ENCODE results near the gene MYO1B. TPM values are rescaled to one million over a fixed set of nuclear protein-coding genes. Genes with fewer than 3 reads are reported as not detected.

The MYO1B gene
- total RNA-seq, 1 experiment from 2014 or later = 43.6 TPM

DNA sequence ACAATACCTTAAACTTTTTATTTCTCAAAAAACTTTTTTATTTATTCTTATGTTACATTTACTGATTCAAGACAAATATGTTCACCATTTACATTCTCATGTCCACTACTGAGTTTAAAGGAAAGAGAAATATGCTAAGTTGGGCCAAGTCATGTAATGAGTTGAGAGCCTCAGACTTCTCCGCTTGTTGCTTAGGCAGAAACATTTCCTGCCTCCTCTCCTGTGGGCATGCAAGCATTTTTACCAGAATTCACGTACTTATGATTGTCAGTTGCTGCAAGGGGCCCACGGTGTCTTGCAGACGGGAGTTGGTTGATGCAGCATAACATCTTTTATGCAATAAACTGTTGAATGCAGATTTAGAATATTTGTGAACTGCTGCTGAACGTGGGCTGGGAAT is 51.8 kb downstream of the MYO1B start:
- Mint-ChIP-seq H3K27ac (no peak overlapping the region), H3K27me3 (ENCODE audit: low read depth) (no peaks in the 10 kb centered on the region), H3K9me3 (no peaks in the 10 kb centered on the region), H3K4me3 (no peak overlapping the region), H3K4me1 (peaks cover 14% of the 10 kb centered on the region), H3K36me3 (peaks cover 5% of the 10 kb centered on the region)
- DNase-seq (ENCODE audit: low spot score) (no peak), ATAC-seq (no peak)
- ChIA-PET CTCF (no interaction called here), POLR2A (no interaction called here)
- TF ChIP-seq SMAD3 (CRISPR knock-in tag; IDR thresholded peaks at IDR 0.05; ENCODE audit: borderline replicate concordance) = no peak
- TF ChIP-seq MYBL2 (CRISPR knock-in tag; IDR thresholded peaks at IDR 0.05) = no peak
- TF ChIP-seq, protein P1, sequence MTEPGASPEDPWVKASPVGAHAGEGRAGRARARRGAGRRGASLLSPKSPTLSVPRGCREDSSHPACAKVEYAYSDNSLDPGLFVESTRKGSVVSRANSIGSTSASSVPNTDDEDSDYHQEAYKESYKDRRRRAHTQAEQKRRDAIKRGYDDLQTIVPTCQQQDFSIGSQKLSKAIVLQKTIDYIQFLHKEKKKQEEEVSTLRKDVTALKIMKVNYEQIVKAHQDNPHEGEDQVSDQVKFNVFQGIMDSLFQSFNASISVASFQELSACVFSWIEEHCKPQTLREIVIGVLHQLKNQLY (CRISPR knock-in tag; IDR thresholded peaks at IDR 0.05) = no peak
- TF ChIP-seq JAZF1 (CRISPR knock-in tag; IDR thresholded peaks at IDR 0.05) = no peak
- TF ChIP-seq GTF2I (CRISPR knock-in tag; conservative IDR thresholded peaks at IDR 0.05) = no peak
- no peak for TF ChIP-seq ZNF121 (CRISPR knock-in tag; IDR thresholded peaks at IDR 0.05)
- TF ChIP-seq ZNF396 (CRISPR knock-in tag; IDR thresholded peaks at IDR 0.05; ENCODE audit: borderline replicate concordance) = no peak
- no peak for TF ChIP-seq SP1 (CRISPR knock-in tag; conservative IDR thresholded peaks at IDR 0.05)
- no peak for TF ChIP-seq NR1H2 (CRISPR knock-in tag; IDR thresholded peaks at IDR 0.05)
- TF ChIP-seq ZNF219 (CRISPR knock-in tag; IDR thresholded peaks at IDR 0.05; ENCODE audit: borderline replicate concordance) = no peak
- no peak for TF ChIP-seq ZNF263 (CRISPR knock-in tag; IDR thresholded peaks at IDR 0.05; ENCODE audit: low read depth)
- TF ChIP-seq ZNF423 (CRISPR knock-in tag; IDR thresholded peaks at IDR 0.05) = no peak
- no peak for TF ChIP-seq MXD4 (CRISPR knock-in tag; IDR thresholded peaks at IDR 0.05; ENCODE audit: borderline replicate concordance)
- no peak for TF ChIP-seq KAT7 (CRISPR knock-in tag; IDR thresholded peaks at IDR 0.05; ENCODE audit: borderline replicate concordance)
- no peak for TF ChIP-seq ZNF671 (CRISPR knock-in tag; IDR thresholded peaks at IDR 0.05)

DNA sequence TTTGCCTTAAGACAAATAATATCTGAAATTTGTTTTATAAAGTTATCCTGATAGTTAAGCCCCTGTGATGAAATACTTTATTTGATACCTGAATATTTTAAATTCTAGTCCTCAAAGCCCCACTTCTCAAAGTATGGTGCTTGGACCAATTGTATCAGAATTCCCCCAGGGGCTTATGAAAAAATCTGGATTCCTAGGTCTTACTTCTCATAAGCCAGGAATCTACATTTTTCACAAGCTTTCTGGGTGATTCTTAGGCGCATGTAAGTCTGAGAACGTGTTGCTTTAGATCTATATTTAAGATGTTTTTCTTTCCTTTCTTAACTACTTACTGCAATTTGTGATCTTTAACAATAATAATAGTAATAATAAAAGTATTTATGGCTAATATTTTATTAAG is 53.1 kb downstream of the MYO1B start:
- H3K27ac Mint-ChIP-seq = no peak overlapping the region
- ChIA-PET POLR2A (no interaction called here), CTCF (no interaction called here)
- H3K27me3 Mint-ChIP-seq (ENCODE audit: low read depth) = no peaks in the 10 kb centered on the region
- ATAC-seq (no peak), DNase-seq (ENCODE audit: low spot score) (no peak)
- H3K4me1 Mint-ChIP-seq = peaks cover 12% of the 10 kb centered on the region
- H3K9me3 Mint-ChIP-seq = no peaks in the 10 kb centered on the region
- H3K36me3 Mint-ChIP-seq = peaks cover 5% of the 10 kb centered on the region
- no peak overlapping the region for H3K4me3 Mint-ChIP-seq
- no peak for TF ChIP-seq JUN (CRISPR knock-in tag; IDR thresholded peaks at IDR 0.05)
- TF ChIP-seq E2F5 (CRISPR knock-in tag; IDR thresholded peaks at IDR 0.05) = no peak
- no peak for TF ChIP-seq ZMAT4 (CRISPR knock-in tag; IDR thresholded peaks at IDR 0.05)
- TF ChIP-seq, protein P2, sequence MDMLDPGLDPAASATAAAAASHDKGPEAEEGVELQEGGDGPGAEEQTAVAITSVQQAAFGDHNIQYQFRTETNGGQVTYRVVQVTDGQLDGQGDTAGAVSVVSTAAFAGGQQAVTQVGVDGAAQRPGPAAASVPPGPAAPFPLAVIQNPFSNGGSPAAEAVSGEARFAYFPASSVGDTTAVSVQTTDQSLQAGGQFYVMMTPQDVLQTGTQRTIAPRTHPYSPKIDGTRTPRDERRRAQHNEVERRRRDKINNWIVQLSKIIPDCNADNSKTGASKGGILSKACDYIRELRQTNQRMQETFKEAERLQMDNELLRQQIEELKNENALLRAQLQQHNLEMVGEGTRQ (CRISPR knock-in tag; IDR thresholded peaks at IDR 0.05) = no peak
- TF ChIP-seq ETV6 (CRISPR knock-in tag; IDR thresholded peaks at IDR 0.05) = no peak
- TF ChIP-seq NR2C2 (CRISPR knock-in tag; IDR thresholded peaks at IDR 0.05) = no peak
- TF ChIP-seq SOX15 (CRISPR knock-in tag; IDR thresholded peaks at IDR 0.05) = no peak
- no peak for TF ChIP-seq ZNF121 (CRISPR knock-in tag; IDR thresholded peaks at IDR 0.05)
- TF ChIP-seq RORB (CRISPR knock-in tag; IDR thresholded peaks at IDR 0.05) = no peak
- TF ChIP-seq, protein P3, sequence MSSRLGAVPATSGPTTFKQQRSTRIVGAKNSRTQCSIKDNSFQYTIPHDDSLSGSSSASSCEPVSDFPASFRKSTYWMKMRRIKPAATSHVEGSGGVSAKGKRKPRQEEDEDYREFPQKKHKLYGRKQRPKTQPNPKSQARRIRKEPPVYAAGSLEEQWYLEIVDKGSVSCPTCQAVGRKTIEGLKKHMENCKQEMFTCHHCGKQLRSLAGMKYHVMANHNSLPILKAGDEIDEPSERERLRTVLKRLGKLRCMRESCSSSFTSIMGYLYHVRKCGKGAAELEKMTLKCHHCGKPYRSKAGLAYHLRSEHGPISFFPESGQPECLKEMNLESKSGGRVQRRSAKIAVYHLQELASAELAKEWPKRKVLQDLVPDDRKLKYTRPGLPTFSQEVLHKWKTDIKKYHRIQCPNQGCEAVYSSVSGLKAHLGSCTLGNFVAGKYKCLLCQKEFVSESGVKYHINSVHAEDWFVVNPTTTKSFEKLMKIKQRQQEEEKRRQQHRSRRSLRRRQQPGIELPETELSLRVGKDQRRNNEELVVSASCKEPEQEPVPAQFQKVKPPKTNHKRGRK (CRISPR knock-in tag; IDR thresholded peaks at IDR 0.05; ENCODE audit: borderline replicate concordance) = no peak
- no peak for TF ChIP-seq AFF4 (CRISPR knock-in tag; IDR thresholded peaks at IDR 0.05; ENCODE audit: borderline replicate concordance)
- TF ChIP-seq SMAD3 (CRISPR knock-in tag; IDR thresholded peaks at IDR 0.05; ENCODE audit: borderline replicate concordance) = no peak
- TF ChIP-seq, protein P4, sequence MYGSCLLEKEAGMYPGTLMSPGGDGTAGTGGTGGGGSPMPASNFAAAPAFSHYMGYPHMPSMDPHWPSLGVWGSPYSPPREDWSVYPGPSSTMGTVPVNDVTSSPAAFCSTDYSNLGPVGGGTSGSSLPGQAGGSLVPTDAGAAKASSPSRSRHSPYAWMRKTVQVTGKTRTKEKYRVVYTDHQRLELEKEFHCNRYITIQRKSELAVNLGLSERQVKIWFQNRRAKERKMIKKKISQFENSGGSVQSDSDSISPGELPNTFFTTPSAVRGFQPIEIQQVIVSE (CRISPR knock-in tag; IDR thresholded peaks at IDR 0.05; ENCODE audit: borderline replicate concordance) = no peak
- no peak for TF ChIP-seq SP1 (CRISPR knock-in tag; conservative IDR thresholded peaks at IDR 0.05)
